Measurements from ENCODE around the gene INKA2.

GRCh38 chr1:111734426-111734825 is 4.8 kb downstream of the INKA2 start:
- TF ChIP-seq CTCF (conservative IDR thresholded peaks at IDR 0.05) (no peak), ZFX (IDR thresholded peaks at IDR 0.05) (no peak)
